Osteocyte (in vitro differentiated cells): ENCODE data around the gene NLGN1. TPM values are rescaled to one million over a fixed set of nuclear protein-coding genes. Genes with fewer than 3 reads are reported as not detected.

ENCODE experiments used
- DNase-seq: peaks from one replicate; pipeline ENCODE4 v3.0.0; 2021; ENCODE audit warnings: mixed read lengths; ENCODE audit not compliant: unreplicated experiment; ENCODE audit errors: extremely low spot score
- H3K27ac Mint-ChIP-seq: one replicate; pipeline ENCODE4 v1.8.0; 2021; ENCODE audit warnings: mild to moderate bottlenecking, mixed read lengths; ENCODE audit not compliant: unreplicated experiment
- H3K27me3 Mint-ChIP-seq: one replicate; pipeline ENCODE4 v1.8.0; 2021; ENCODE audit warnings: mixed read lengths; ENCODE audit not compliant: unreplicated experiment
- H3K36me3 Mint-ChIP-seq: one replicate; pipeline ENCODE4 v1.8.0; 2021; ENCODE audit warnings: mixed read lengths; ENCODE audit not compliant: unreplicated experiment
- H3K4me1 Mint-ChIP-seq: one replicate; pipeline ENCODE4 v1.8.0; 2021; ENCODE audit warnings: mixed read lengths; ENCODE audit not compliant: unreplicated experiment
- H3K4me3 Mint-ChIP-seq: one replicate; pipeline ENCODE4 v1.8.0; 2021; ENCODE audit warnings: mild to moderate bottlenecking, moderate library complexity, mixed read lengths; ENCODE audit not compliant: unreplicated experiment
- H3K9me3 Mint-ChIP-seq: one replicate; pipeline ENCODE4 v1.8.0; 2021; ENCODE audit warnings: mixed read lengths; ENCODE audit not compliant: unreplicated experiment
- CTCF ChIP-seq: fragments of 200-600 bp; sonication (generic); IDR thresholded peaks from 2 replicates; pipeline ENCODE4 v1.5.0; 2021; ENCODE audit warnings: antibody characterized with exemption, mild to moderate bottlenecking, moderate library complexity
- total RNA-seq: library from RNA; stranded (reverse); gene quantifications from 2 replicates; pipeline ENCODE4 v1.2.1, GENCODE V29; 2021

The NLGN1 gene
- total RNA-seq, 1 donor from 2014 or later, result 3.9 TPM

DNA sequence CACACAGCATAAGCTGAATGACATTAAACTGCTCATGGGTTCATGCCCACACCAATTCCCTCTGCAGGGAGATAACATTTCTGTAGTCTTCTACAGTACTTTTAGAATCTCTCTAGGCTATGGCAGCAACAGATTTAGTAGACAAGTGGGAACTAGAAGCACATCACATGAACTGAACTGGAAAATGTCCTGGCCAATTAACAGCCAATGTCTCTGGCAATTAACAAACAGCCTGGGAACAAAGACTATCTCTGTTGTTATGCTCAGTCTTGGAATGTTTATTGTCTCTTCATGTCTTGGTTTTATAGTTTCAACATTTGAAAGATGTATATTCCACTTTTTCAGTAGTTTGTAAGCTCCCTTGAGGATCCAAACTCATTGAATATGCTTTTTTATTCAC, 938.4 kb downstream of the NLGN1 start:
- Mint-ChIP-seq H3K36me3 (no peaks in the 10 kb centered on the region), H3K4me1 (peaks cover 22% of the 10 kb centered on the region), H3K9me3 (peaks cover 6% of the 10 kb centered on the region), H3K4me3 (no peak overlapping the region), H3K27me3 (no peaks in the 10 kb centered on the region), H3K27ac (no peak overlapping the region)
- no peak for TF ChIP-seq CTCF
- DNase-seq, result no peak
